ENCODE results near the gene ME3.

ME3 gene

DNA sequence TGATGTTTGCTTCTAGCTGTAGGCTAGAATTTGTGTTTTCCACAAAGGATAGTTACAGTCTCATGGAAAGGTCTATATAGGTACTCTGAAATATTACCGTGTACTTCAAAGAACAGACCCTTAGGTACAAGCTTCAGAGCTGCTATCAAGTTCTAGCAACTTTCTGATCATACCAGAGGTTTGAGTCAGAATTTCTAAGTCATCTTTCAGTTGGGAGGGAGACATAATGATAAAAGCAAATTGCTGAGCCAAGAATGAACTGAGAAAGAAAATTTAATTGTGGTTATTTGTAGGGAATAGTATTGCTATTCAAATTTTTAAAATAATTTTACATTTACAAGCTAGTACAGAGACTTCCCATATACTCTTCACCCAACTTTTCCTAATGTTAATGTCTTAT, 19.9 kb upstream of the ME3 start:
- DNase-seq, result no peak

DNA sequence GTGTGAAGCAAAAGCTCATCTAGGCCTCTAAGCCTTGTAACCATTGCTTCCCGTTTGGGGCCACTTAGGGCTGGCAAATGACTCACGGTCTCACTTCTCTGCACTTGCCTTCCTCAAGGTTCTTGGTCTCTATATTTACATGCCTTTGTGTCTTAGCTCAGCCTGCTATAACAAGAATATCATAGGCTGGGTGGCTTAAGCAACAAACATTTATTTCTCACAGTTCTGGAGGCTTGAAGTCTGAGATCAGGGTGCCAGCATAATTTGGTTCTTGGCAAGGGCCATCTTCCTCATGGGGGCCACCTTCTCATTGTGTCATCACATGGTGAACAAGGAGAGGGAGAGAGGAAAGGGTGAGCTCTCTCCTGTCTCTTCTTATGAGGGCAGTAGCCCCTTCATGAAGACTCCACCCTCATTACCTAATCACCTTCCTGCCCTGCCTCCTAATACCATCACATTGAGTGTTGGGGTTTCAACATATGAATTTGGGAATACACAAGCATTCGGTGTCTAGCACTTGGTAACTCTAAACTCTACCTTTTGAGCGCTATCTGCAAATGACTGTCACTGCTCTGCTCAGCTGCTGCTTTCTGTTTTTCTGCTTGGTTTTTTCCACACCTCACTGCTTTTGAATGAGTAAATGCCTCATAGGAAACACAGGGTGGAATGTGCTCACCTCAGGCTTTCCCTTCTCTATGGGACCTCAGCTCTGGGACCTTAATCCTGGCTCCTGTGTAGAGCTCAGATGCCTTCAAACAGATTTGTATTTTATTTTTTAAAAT, 16.2 kb upstream of the ME3 start:
- DNase-seq, result no peak

DNA sequence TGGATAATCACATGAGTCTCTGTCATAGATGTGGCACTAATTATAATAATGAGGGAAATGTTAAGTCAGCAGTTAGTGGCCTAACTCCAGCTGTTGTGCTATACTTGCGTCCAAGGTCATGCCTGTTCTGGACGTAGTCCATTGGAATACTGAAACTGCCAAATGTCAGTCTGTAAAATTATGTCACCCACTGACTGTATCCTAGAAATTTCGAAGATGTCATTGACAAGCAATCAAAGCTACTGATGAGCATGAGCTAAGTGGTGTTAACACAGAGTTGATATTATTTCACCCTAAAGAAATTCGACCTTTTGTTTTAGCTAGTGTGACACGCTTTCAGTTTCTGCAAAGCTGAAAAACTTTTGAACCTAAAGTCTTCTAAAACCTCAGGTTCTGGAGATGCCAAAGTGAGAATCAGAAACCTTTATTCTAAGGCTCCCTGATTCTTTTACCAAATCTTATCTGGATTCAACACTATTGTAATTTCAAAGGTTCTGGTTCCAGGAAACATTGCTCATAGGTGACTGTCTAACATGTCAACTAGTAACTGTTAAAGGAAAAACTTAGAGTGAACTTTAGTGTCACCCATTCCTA, 14.9 kb upstream of the ME3 start:
- DNase-seq, result no peak

DNA sequence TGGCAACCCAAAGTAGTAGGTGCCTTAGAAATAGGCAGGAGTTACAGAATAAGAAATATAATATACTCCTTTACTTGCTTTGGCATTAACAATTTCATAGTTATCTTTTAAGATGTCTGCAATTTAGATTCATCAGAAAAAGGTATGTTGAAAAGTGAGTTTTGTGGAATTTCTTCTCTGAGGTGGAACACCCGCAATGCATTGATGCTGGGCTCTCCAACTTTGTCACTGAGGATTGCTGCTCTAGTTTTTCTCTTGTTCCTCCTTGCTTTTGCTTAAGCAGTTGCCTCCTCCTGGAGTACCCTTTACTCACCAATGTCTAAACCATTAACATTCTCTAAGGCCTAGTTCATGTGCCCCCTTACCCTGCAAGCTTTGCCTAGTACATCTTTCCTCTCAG, 14.1 kb upstream of the ME3 start:
- no peak for DNase-seq

DNA sequence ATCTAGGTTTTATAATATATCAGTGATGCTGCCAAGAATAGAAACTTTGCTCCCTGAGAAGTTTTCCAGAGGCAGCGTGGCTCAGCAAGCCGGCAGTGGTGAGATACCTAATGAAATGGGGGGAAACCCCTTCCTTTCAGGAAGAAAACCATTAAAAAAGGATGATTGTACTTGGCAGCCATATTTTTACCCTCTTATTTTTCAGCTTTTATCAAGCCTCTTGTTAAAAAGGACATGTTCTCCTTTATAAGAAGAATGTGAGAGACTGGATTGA, 9.0 kb upstream of the ME3 start:
- DNase-seq, result no peak

DNA sequence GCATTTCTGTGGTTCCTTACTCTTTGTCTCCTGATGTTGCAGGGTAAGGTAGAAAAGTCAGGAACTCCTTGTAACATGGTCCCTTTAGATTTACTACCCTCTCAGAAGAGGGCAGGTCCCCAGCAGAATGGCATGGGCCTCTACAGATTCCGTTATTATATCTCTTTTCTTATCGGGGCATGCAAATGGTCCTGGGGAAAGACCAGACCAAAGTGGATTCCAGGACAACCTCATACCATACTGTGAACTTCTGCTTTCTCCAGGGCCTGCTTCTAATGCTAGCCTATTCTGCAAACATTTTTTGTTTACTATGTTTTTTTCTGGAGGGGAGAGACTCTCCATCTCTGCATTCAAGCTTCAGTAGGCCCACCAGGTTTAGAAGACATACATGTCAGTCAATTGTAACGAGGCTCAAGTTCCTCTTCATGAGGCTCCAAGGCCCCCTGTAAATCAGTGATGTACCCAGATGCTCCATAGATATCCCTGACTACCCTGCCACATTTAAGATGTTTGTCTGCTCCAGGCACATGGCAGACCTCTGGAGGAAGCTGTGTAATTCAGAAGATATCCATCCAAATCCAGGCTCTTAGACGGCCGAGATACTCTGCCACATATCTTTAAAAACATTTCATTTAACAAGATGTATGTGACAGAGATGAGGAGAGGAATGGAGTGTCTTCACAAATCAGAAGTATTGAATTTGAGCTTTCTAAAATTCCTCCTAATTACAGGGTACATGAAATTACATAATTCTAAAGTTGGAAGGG, 8.5 kb upstream of the ME3 start:
- DNase-seq, result no peak

DNA sequence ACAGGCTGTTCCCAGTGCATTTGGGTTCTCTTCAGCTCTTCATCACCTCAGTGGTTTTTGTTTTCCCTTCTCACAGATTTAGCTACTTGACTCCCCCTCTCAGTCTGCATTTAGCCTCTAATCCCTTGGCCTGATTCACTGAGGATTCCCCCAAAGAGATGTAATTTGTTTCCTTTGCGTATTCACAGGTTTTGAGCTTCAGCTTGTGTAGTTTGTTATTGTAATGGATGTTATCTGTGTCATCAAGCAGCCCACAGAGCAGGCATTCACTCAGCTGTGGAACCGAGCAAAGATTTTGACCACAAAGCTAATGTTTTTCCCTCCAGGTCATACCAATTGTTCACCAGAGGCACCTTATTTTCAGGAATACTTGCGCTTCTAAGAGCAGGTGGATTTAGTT, 6.4 kb upstream of the ME3 start:
- DNase-seq, result no peak

DNA sequence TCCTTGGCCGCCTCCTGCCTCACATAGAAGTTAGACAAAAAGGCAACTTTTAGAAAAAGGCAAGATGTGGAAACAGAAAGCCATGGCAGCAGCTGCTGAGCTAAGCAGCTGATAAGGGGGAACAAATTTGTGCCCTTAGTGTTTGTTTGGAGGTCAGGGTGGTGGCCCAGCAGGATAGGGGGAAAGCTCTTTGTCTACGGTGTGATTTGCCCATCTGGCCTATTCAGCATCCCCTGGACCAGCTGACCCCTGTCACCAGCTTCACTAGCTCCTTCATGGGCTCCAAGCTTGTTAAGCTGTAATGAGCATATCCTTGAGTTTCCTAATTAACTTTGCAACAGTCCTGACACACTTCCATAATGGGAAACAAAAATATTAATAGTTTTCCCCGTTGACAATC, 5.9 kb upstream of the ME3 start:
- no peak for DNase-seq

DNA sequence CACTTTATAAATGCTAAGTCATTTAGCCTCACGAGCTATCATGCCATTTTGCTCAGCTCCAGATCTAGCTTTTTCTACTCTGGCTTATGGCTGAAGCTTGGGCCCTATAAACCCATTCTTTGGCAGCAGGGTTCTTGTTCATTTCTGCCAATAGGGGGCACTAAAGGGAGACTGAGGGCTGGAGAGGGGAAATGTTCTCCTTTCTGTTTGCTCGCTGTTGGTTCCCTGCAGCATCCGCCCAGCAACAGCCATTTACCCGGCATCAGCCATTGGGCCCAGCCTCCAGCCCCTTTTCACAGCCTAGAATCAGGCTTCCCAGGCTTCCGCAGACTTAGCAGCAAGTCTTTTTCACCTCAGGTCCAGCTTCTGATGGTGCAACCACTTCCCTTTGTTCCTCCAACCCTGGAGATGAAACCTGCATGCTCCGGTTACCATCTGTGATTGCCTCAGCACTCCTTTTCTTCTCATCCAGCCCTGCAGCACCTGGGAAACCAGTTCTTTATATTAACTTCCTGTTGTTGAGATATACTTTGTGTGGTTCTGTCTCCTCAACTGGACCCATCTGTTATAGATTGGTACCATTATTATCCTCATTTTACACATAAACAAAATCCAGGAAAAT, 4.2 kb upstream of the ME3 start:
- peak in 1 of 2 donors; percentile 11 for DNase-seq

DNA sequence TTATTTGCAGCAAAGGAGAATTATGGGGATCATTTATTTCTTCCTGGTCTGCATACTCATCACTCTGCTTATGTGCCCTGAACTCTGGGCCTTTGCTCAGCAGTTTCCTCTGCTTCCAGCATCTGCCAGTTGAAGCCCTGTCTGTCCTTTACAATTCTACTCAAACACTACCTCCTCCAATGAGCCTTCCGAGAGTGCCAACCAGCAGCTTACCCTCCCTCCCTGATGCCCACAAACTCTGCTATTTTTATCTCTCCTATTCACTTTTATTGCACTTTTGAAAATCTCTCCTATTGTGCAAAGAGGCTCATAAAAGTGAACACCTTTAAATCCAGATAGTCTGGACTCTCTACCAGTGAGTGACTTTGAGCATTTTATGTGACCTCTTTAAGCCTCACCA, 3.6 kb upstream of the ME3 start:
- no peak for DNase-seq

DNA sequence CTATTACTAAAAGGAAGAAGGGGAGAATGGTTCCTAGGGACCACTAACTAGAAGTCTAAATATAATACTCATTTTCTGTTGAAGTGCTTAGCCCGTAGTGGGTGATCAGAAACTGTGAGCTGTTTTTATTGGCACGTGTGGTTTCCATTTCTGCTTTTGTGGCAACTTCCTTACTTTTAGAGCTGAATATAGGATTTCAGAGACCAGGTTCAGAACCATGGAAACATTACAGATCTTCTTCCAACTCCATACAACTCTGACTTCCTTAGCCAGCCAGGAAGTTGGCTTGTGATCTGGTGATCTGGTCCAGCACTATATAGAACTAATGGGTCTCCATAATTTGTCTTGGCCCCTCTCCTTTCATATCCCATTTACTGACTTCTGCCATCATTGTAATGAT, 2.6 kb upstream of the ME3 start:
- no peak for DNase-seq

DNA sequence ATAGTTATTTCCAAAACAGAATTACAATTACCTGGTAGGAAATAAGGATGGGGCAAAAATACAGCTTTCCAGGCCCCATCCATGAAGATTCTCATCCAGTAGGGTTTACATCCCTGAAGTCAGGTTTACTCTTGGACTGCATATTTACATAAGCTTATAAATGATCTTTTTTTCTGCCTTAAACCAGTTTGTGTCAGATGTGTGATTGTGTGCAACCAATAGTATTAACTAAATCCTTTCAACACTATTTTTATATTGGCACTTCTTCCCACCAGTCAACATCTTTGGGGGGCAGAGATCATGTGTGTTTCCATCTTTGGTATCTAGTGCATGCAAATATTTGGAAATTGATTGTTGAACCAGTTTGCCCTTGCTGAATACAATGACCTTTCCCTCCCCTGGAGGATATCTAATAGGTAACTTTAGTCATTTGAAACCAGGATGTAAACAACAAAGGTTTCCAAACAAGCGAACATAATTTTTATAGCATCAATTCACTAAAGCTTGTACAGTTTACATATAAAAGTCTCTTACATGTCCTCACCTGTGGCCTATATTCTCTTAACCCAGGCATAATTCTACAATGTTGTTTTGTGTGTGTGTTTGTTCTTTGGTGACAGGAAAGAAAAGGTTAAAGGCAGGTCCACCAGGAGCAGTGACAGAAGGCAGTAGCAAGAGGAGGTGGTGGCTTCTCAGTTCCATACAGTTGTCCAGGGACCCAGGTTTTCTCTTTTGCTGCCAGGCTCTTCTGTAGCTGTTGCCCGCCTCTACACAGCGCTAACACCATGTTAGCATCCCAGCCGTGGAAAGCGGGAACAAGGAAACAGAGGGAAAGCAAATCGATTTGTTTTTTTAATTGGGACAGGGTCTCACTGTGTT, 1.7 kb upstream of the ME3 start:
- no peak for DNase-seq

DNA sequence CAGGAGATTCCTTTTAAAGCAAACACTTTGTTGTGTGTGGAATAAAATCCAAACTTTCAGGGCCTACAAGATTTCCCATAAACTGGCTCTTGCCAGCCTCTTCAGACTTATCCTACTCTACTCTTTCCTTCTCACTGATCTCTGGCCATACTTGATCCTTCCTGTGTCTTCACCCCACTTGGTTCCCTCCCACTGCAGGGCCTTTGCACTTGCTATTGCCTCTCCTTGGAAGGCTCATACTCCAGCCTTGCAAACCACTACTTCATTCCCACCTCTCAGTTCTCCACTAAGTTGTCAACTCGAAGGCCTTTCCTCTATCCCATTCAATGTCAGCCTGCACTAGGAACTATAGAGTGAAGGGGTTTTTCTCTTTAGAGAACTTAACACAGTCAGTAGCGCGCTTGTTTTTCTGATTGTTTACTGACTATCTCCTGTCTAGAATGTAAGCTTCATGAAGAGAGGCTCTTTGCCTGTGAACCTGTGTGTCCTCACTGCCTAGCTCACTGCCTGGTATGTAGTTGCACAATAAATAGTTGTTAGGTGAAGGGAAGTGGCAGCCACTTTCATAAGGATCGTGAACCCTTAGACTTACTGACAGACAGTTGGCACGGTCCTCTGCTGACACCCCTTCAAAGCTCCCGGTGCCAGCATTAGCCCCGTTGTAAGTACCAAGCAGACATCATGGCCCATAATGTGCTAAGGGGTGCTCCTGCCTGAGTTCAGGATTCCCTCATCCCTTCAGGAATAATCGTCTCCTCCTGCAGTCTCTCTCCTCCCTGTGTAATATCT, 833 bp upstream of the ME3 start:
- no peak for DNase-seq

DNA sequence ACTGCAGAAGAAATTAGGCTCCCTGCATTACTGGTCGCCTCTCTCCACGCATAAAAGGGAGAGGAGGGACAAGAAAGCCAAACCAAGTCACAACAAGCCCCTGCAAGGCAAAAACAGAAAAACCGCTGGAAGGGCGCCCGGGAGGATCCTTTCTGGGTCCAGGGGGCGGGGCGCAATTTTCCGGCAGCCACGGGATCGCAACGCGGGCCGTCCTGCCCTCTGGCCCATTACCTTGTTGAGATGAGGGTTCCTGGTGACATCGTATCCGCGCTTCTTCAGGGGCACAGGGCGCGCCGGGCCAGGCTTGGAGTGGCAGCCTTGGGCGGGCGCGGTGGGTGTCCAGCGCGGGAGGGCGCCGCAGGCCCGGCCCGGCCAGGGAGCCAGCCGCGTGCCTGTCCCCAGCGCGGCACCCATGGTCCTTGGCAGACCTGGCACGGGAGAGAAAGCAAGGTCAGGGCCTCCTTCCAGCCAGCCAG, 847 bp downstream of the ME3 start:
- peak in 1 of 2 donors; percentile 0 for DNase-seq

DNA sequence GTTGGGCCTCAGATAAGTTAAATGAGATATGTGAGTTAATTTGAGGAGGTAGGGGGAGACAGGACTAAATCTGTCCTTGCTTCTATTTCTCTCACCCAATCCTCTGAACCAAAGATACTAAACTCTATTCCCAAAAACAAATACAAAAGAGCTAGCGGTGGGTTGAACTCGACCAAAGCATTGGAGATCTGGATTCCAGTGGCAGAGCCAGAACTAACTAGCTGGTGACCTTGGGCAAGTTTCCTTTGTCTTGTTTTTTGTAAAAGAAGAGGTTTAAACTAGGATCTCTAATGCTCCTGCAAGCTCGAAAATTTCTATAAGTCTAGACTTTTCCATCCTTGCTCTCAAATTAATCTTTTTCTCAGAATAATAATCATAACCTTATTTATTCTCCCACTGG, 1.5 kb downstream of the ME3 start:
- DNase-seq, result no peak

DNA sequence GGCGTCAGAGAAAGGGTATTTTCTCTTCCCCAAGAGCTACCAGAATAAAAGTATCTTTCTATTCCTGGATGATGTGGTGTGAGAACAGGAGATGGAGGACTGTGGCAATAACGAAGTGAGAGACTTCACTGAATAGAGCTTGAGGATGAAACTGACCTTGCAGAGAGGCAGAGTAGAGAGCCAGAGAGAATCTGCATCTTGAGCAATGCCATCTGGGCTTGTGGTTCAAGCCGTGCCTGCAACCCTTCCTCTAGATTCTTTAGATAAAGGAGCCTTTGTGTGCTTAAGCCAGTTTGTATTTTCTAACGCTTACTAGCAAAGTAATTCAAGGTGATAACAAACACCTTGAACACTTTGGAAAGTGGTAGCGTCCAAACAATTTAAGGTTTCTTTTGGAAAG, 2.2 kb downstream of the ME3 start:
- DNase-seq, result no peak

DNA sequence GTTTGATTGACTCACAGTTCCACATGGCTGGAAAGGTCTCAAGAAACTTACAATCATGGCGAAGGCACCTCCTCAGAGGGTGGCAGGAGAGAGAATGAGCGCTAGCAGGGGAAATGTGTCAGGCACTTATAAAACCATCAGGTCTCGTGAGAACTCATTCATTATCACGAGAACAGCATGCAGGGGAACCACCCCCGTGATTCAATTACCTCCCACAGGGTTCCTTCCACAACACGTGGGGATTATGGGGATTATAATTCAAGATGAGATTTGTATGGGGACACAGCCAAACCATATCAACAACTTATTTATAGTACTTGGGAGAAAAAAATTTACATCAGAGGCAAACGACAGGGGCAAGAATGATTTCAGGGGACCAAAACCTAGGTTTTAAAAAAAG, 3.0 kb downstream of the ME3 start:
- DNase-seq, result no peak

DNA sequence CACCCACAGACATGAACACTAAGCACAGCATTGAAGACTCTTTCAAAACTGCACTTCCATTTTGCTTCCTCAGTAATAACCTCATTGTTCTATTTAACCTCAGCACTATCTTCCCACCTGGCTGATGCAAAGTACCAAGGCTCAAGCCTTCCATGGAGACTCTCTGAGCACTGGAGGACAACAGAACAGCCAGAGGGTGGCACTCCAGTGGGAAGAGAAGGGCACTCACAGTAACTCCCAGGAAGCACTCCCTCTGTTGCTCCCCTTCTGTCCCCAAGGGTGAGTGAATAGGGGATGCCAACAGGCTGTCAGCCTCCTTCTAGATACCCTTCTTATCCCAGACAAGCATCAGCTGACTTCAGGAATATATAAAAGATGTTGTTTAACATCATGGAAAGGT, 3.5 kb downstream of the ME3 start:
- no peak for DNase-seq

DNA sequence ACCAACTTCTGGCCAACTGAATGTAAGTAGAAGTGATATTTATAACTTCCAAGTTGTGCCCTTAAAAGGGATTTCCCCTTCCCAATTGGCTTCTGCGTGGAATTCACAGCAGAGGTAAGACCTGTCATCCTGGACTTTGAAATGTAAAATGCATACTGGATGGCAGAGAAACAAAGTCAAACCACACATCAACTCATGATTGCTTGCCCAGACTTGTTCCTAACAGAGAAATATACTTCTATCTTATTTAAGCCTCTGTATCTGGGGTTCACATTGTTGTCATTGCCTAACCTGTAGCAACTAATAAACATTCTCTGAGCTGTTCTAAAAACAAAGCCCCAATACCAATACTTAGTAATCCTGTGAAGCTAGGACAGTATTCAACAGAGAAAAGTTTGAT, 6.2 kb downstream of the ME3 start:
- DNase-seq, result no peak

DNA sequence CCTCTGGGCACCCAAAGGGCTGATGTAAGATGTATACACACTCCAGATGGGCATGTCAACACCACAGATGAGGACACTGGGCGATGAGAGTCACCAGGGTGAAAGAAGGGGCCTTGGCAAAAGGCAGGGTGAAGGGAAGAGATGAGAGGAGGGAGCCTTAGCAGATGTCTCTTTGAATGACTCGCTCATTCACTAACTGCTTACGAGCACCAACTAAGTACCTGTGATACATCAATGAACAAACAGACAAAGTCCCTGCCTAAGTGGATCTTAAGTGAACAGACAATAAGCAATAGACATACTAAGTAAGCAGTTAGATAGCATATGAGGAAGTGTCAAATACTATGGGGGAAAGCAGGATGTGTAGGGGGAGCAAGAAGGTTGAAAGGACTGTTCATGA, 7.5 kb downstream of the ME3 start:
- no peak for DNase-seq

DNA sequence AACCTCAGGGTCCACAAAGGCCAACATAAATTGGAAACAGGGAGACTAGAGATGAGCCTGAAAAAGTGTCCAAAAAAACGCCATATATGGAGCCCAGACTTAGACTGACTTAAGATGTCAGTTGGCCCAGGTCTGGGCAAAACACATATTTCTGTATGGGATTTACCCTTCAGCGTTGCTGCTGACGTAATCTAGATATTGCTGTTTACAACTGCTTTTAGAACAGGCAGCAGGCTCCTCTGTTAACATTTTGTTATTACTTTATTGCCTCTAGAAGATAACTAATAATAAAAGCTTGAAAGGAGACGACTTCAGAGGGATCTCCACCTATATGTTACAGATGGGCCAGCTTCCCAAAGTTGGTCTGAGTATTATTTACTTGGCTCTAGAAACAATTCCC, 8.7 kb downstream of the ME3 start:
- no peak for DNase-seq

DNA sequence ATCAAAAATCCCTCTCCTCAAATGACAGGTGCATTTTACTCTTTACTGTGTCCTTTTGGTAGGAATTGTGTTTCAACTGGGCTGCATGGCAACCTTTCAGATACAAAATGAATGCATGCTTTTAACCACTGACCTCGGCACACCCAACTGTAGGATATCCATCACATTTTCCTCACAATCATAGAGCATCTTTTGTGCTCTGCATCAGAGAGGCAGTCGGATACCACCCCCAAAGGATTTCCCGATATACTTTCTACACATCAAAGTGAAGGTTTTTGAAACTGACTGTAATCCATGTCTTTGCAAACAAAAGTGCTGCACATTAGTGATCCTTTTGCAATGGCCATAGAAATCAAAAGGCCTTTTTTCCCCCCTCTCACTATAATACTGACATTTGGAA, 9.1 kb downstream of the ME3 start:
- no peak for DNase-seq
